NT2/D1 (cell line): ENCODE measurements around the gene LARGE1.

Experiments
- YY1 ChIP-seq: IDR thresholded peaks from 2 replicates; pipeline ENCODE4 v1.6.1; 2011; ENCODE audit not compliant: insufficient read length, insufficient read depth
- ZNF274 ChIP-seq: IDR thresholded peaks from 2 replicates; pipeline ENCODE4 v1.6.1; 2011; ENCODE audit warnings: mild to moderate bottlenecking, low read depth, low read length

GRCh38 chr22:33528183-33528582 lies 392.1 kb downstream of the LARGE1 start:
- TF ChIP-seq ZNF274, result no peak
- no peak for TF ChIP-seq YY1
